ENCODE data around the gene TRIP6. TPM values are rescaled to one million over a fixed set of nuclear protein-coding genes. Genes with fewer than 3 reads are reported as not detected.

TRIP6 gene
- total RNA-seq, 1 experiment from 2014 or later, result 360 TPM

- in situ Hi-C loops (cut with HindIII; ENCODE audit: low sequenced_read_pairs), result loop anchor here (10.0 kb wide), 1 partner anchor 168 kb away; no protein-coding TSS in a partner anchor
- DNase-seq (ENCODE audit: low spot score), result no peak
Observed at GRCh38 chr7:100886936-100887515, 19.8 kb downstream of the TRIP6 start.

GRCh38 chr7:100887516-100888290, 20.5 kb downstream of the TRIP6 start:
- DNase-seq (ENCODE audit: low spot score), result no peak
- in situ Hi-C loops (cut with HindIII; ENCODE audit: low sequenced_read_pairs), result loop anchor here (10.0 kb wide), 1 partner anchor 167 kb away; no protein-coding TSS in a partner anchor

- no peak for DNase-seq (ENCODE audit: low spot score)
- in situ Hi-C loops (cut with HindIII; ENCODE audit: low sequenced_read_pairs), result loop anchor here (10.0 kb wide), 1 partner anchor 166 kb away; no protein-coding TSS in a partner anchor
Observed at GRCh38 chr7:100888291-100888987, 21.3 kb downstream of the TRIP6 start.

GRCh38 chr7:100888988-100889750, 22.0 kb downstream of the TRIP6 start, which contains the start of gene UFSP1:
Gene UFSP1 (minus strand): TSS chr7:100889715. CDS start chr7:100889271, 444 bp downstream.
- in situ Hi-C loops (cut with HindIII; ENCODE audit: low sequenced_read_pairs), result loop anchor here (10.0 kb wide), 1 partner anchor 166 kb away; no protein-coding TSS in a partner anchor
- DNase-seq (ENCODE audit: low spot score), result no peak

GRCh38 chr7:100890653-100891567, 23.7 kb downstream of the TRIP6 start:
- in situ Hi-C loops (cut with HindIII; ENCODE audit: low sequenced_read_pairs), result no loop called here
- no peak for DNase-seq (ENCODE audit: low spot score)

- DNase-seq (ENCODE audit: low spot score), result no peak
- in situ Hi-C loops (cut with HindIII; ENCODE audit: low sequenced_read_pairs), result no loop called here
Observed at GRCh38 chr7:100891568-100892247, 24.5 kb downstream of the TRIP6 start.

- in situ Hi-C loops (cut with HindIII; ENCODE audit: low sequenced_read_pairs), result no loop called here
- DNase-seq (ENCODE audit: low spot score), result no peak
Observed at GRCh38 chr7:100892364-100893317, 25.5 kb downstream of the TRIP6 start.

GRCh38 chr7:100893318-100893895, 26.2 kb downstream of the TRIP6 start:
- no peak for DNase-seq (ENCODE audit: low spot score)
- in situ Hi-C loops (cut with HindIII; ENCODE audit: low sequenced_read_pairs), result no loop called here

GRCh38 chr7:100893910-100894721, 26.9 kb downstream of the TRIP6 start:
- DNase-seq (ENCODE audit: low spot score), result peak; percentile 47
- in situ Hi-C loops (cut with HindIII; ENCODE audit: low sequenced_read_pairs), result no loop called here

GRCh38 chr7:100894860-100895700, 27.9 kb downstream of the TRIP6 start:
- in situ Hi-C loops (cut with HindIII; ENCODE audit: low sequenced_read_pairs), result no loop called here
- DNase-seq (ENCODE audit: low spot score), result peak; percentile 59

- in situ Hi-C loops (cut with HindIII; ENCODE audit: low sequenced_read_pairs), result no loop called here
Observed at GRCh38 chr7:100895701-100895955, 28.4 kb downstream of the TRIP6 start, which contains the start of gene ACHE. Gene ACHE (minus strand): TSS chr7:100895888. CDS start chr7:100894232, 1,656 bp downstream.

GRCh38 chr7:100895956-100896731, 29.0 kb downstream of the TRIP6 start:
- in situ Hi-C loops (cut with HindIII; ENCODE audit: low sequenced_read_pairs), result no loop called here
- peak; percentile 83 for DNase-seq (ENCODE audit: low spot score)

More at GRCh38 chr7:100895701-100895955, 28.4 kb downstream of the TRIP6 start, which contains the start of gene ACHE:
- DNase-seq (ENCODE audit: low spot score), result no peak

GRCh38 chr7:100896732-100897608, 29.8 kb downstream of the TRIP6 start:
- in situ Hi-C loops (cut with HindIII; ENCODE audit: low sequenced_read_pairs), result no loop called here
- DNase-seq (ENCODE audit: low spot score), result peak; percentile 59

All from G401 (cell line).